Stomach (tissue), 4 donors: ENCODE measurements around the gene ELAVL4.

Experiments
- CTCF ChIP-seq, 7 experiments: fragments of 450-650 bp in 4 of 7; fragments of 200-600 bp in 3 of 7; sonication (generic) in 3 of 7; IDR thresholded peaks; one replicate each; pipeline ENCODE4 v1.5.1; 2016 to 2019; ENCODE audit warnings: antibody characterized with exemption in 7 of 7, control low read depth in 2 of 7, mild to moderate bottlenecking in 1 of 7
- EP300 ChIP-seq: sonication (generic); formaldehyde crosslinking; IDR thresholded peaks from one replicate; pipeline ENCODE4 v1.6.1; 2017; ENCODE audit warnings: antibody characterized with exemption
- POLR2A ChIP-seq, 4 donors: fragments of 450-650 bp; IDR thresholded peaks; one replicate each; pipeline ENCODE4 v1.6.1; 2016; ENCODE audit warnings: antibody characterized with exemption in 4 of 4, control low read depth in 2 of 4, mild to moderate bottlenecking in 1 of 4, moderate library complexity in 1 of 4

GRCh38 chr1:50251702-50252101 is 143.0 kb downstream of the ELAVL4 start:
- TF ChIP-seq CTCF (IDR thresholded peaks at IDR 0.05), result no peak
- no peak for TF ChIP-seq POLR2A (IDR thresholded peaks at IDR 0.05)
- no peak for TF ChIP-seq EP300
